HG03175 (cell line): ENCODE data around the gene FANCI.

Experiments used
- ATAC-seq: cut with Tn5 transposase; IDR thresholded peaks from one replicate; pipeline ENCODE4 v1.9.1; 2021; ENCODE audit warnings: mild to moderate bottlenecking, moderate library complexity; ENCODE audit not compliant: unreplicated experiment

The FANCI gene

GRCh38 chr15:89330881-89331595, 87.3 kb downstream of the FANCI start:
- ATAC-seq: no peak

- ATAC-seq: no peak
These were observed 88.7 kb downstream of the FANCI start for GRCh38 chr15:89332446-89332845.

GRCh38 chr15:89333011-89333860, 89.5 kb downstream of the FANCI start:
- no peak for ATAC-seq

GRCh38 chr15:89333959-89334509, 90.3 kb downstream of the FANCI start:
- ATAC-seq: no peak

- ATAC-seq: peak; percentile 89
These were observed 90.9 kb downstream of the FANCI start, which contains the start of gene POLG for GRCh38 chr15:89334510-89335297. TSS of gene POLG (minus strand) at chr15:89334824. CDS start at chr15:89333754, 1,070 bp downstream.

- ATAC-seq: peak; percentile 15
These were observed 91.7 kb downstream of the FANCI start for GRCh38 chr15:89335298-89336041.

- ATAC-seq: no peak
These were observed 94.3 kb downstream of the FANCI start for GRCh38 chr15:89338036-89338435.

GRCh38 chr15:89340573-89340972, 96.8 kb downstream of the FANCI start:
- no peak for ATAC-seq

- ATAC-seq: no peak
These were observed 97.7 kb downstream of the FANCI start for GRCh38 chr15:89341316-89342005.

GRCh38 chr15:89342840-89343239, 99.1 kb downstream of the FANCI start:
- no peak for ATAC-seq

GRCh38 chr15:89345248-89345647, 101.5 kb downstream of the FANCI start:
- no peak for ATAC-seq

- no peak for ATAC-seq
These were observed 102.9 kb downstream of the FANCI start for GRCh38 chr15:89346516-89347231.

GRCh38 chr15:89349206-89349558, 105.4 kb downstream of the FANCI start:
- no peak for ATAC-seq

- no peak for ATAC-seq
These were observed 108.7 kb downstream of the FANCI start for GRCh38 chr15:89352476-89352875.

- no peak for ATAC-seq
These were observed 110.2 kb downstream of the FANCI start for GRCh38 chr15:89353991-89354390.

- ATAC-seq: no peak
These were observed 113.0 kb downstream of the FANCI start for GRCh38 chr15:89356634-89357298.

- no peak for ATAC-seq
These were observed 114.6 kb downstream of the FANCI start for GRCh38 chr15:89358435-89358754.

GRCh38 chr15:89358755-89359439, 115.1 kb downstream of the FANCI start:
- peak; percentile 91 for ATAC-seq
